IPS-18c (cell line): ENCODE measurements around the gene TRIM7.
"Not testable (repeated sequence)": the region's sequence is repeated elsewhere in the genome, so short reads cannot be mapped to it uniquely, and the experiment has no call there.

ENCODE experiments used
- H3K4me3 ChIP-seq: 2 replicates; pipeline ENCODE4 v1.7.0; 2013; ENCODE audit warnings: low read depth, mild to moderate bottlenecking, low read length, moderate library complexity; ENCODE audit not compliant: insufficient read depth
- H3K9me3 ChIP-seq: one replicate; pipeline ENCODE4 v1.6.1; 2013; ENCODE audit warnings: mild to moderate bottlenecking, low read length, moderate library complexity; ENCODE audit not compliant: control insufficient read depth, insufficient read depth

Gene TRIM7

GRCh38 chr5:181219262-181220177, 14.5 kb upstream of the TRIM7 start:
- Histone ChIP-seq H3K9me3 (no peaks in the 10 kb centered on the region), H3K4me3 (no peak overlapping the region)

GRCh38 chr5:181218795-181219124, 13.8 kb upstream of the TRIM7 start:
- H3K9me3 ChIP-seq: no peaks in the 10 kb centered on the region
- peak overlapping the region; percentile 29 for H3K4me3 ChIP-seq

DNA sequence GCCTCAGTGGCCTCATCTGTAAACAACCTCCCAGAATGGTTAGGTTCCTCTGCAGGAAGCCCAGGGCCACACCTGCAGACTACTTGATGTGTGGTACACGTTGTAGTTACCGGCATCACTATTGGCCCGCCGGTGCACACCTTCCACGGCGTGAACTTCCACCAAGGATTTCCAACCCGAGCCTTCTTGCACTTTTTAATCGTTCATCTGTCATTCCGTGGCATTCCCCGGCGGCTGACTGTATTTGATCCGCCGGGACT, 12.7 kb upstream of the TRIM7 start:
- no peaks in the 10 kb centered on the region for H3K9me3 ChIP-seq

DNA sequence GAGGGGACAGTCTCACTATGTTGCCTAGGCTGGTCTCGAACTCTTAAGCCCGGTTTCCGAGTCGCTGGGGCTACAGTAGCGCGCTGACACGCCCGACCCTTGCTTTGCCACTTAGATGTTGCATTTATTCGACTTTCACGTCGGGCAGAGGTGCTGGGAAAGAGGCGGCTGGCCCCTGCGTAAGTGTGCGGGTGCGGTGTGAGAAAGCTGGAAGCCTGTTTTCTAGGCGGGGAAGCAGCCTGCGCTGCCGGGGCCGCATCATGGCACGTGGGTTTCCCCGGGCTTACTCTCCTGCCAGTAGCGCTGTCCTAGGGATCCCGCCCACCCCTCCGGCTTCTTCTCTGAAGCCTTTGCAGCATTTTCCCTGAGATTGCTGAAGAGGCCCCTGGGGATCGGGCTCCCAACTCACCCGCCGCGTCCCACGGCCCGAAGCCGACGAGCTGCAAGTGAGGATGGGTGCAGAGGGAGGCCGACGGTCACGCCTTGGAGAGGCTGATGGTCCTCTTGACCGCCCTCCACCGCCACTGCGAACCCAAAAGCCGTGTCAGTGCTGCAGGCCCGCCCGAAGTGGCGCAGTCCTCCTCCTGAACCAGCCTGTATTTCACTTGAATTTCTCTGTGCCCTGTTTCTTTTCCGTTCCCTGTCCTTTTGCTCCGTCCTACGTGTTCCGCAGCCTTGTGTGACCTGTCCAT, 12.3 kb upstream of the TRIM7 start:
- no peaks in the 10 kb centered on the region for H3K9me3 ChIP-seq
- peak overlapping the region; percentile 74 for H3K4me3 ChIP-seq

More for the DNA sequence above, 12.7 kb upstream of the TRIM7 start:
- peak overlapping the region; percentile 74 for H3K4me3 ChIP-seq

GRCh38 chr5:181215997-181216989, 11.3 kb upstream of the TRIM7 start:
- Histone ChIP-seq H3K9me3 (no peaks in the 10 kb centered on the region), H3K4me3 (peak overlapping the region; percentile 50)

DNA sequence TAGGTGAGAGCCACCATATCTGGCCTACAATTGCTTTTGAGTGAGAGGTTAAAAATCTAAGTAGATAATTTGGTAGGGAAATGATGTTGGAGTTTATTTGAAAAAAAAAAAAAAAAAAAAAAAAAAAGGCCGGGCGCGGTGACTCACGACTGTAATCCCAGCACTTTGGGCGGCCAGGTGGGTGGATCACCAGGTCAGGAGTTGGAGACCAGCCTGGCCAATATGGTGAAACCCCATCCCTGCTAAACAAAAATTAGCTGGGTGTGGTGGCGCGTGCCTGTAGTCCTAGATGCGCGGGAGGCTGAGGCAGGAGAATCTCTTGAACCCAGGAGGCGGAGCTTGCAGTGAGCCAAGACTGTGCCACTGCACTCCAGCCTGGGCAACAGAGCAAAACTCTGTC, 9.3 kb upstream of the TRIM7 start:
- not testable (repeated sequence) for H3K9me3 ChIP-seq, H3K4me3 ChIP-seq

GRCh38 chr5:181212934-181213333, 7.9 kb upstream of the TRIM7 start:
- H3K9me3 ChIP-seq: no peaks in the 10 kb centered on the region
- H3K4me3 ChIP-seq: no peak overlapping the region

GRCh38 chr5:181212080-181212479, 7.1 kb upstream of the TRIM7 start:
- H3K4me3 ChIP-seq: no peak overlapping the region
- H3K9me3 ChIP-seq: no peaks in the 10 kb centered on the region

DNA sequence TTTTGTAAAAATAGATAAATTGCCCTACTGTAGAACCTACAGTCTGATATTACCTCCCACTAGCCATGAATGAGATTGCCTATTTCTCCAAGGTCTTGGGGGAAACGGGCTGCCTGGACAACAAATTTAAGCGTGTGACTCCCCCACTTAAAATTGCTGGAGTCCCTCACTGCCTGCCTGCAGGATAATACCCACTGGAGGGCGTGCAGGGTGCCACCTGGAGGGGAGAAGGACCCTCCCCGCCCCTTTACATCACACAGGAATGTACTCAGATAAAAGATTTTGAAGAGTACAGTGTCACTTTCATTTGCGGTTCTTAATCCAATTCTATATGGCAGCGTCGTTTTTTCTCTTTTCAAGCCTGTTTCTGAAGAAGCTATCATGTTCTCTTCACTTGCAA, 6.2 kb upstream of the TRIM7 start:
- Histone ChIP-seq H3K9me3 (no peaks in the 10 kb centered on the region), H3K4me3 (no peak overlapping the region)

GRCh38 chr5:181210698-181211097, 5.7 kb upstream of the TRIM7 start:
- not testable (repeated sequence) for H3K9me3 ChIP-seq, H3K4me3 ChIP-seq

DNA sequence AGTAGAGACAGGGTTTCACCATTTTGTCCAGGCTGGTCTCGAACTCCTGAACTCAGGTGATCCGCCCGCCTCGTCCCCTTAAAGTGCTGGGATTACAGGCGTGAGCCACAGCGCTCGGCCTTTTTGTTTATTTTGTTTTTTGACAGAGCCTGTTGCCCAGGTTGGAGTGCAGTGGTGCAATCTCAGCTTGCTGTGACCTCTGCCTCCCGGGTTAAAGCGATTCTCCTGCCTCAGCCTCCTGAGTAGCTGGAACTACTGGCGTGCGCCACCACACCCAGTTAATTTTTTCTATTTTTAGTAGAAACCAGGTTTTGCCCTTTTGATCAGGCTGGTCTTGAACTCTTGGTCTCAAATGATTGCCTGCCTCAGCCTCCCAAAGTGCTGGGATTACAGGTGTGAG, 5.2 kb upstream of the TRIM7 start:
- H3K4me3 ChIP-seq, H3K9me3 ChIP-seq: not testable (repeated sequence)

DNA sequence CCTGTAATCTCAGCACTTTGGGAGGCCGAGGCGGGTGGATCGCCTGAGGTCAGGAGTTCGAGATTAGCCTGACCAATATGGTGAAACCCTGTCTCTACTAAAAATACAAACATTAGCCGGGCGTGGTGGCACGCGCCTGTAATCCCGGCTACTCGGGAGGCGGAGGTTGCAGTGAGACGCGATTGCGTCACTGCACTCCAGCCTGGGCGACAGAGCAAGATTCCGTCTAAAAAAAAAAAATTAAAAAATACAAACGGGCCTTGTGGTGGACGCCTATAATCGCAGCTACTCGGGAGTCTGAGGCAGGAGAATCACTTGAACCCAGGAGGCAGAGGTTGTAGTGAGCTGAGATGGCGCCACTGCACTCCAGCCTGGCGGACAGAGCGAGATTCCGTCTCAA, 4.0 kb upstream of the TRIM7 start:
- not testable (repeated sequence) for H3K9me3 ChIP-seq, H3K4me3 ChIP-seq

GRCh38 chr5:181207960-181208253, 2.9 kb upstream of the TRIM7 start:
- Histone ChIP-seq H3K4me3 (no peak overlapping the region), H3K9me3 (no peaks in the 10 kb centered on the region)

GRCh38 chr5:181207214-181207959, 2.4 kb upstream of the TRIM7 start:
- Histone ChIP-seq H3K4me3 (peak overlapping the region; percentile 46; the same call in 1 of the 2 replicates), H3K9me3 (no peaks in the 10 kb centered on the region)

- no peaks in the 10 kb centered on the region for H3K9me3 ChIP-seq
These were observed 1.0 kb upstream of the TRIM7 start for GRCh38 chr5:181205761-181206649.

GRCh38 chr5:181204113-181204825, 727 bp downstream of the TRIM7 start:
- H3K4me3 ChIP-seq: peak overlapping the region; percentile 71
- H3K9me3 ChIP-seq: no peaks in the 10 kb centered on the region

More at GRCh38 chr5:181205761-181206649, 1.0 kb upstream of the TRIM7 start:
- H3K4me3 ChIP-seq: peak overlapping the region; percentile 71
